RWPE1 (cell line): ENCODE results near the gene TRPV2.
A peak's percentile ranks its signal among the peaks of the same experiment; 100 is the strongest.

Experiments
- CTCF ChIA-PET: fragments of 350-600 bp; sonication (Branson Sonifier 250); formaldehyde crosslinking; extraction: SDS; loops from one replicate; lab custom pipeline; 2021; lab: Yijun Ruan, JAX
- POLR2A ChIA-PET: fragments of 400-600 bp; formaldehyde crosslinking; extraction: SDS; loops from one replicate; lab custom pipeline; 2020; ENCODE audit warnings: antibody characterized with exemption; ENCODE audit not compliant: low non-redundant PET; lab: Yijun Ruan, JAX
- DNase-seq: peaks from one replicate; pipeline ENCODE4 v3.0.0; 2012; ENCODE audit warnings: low spot score
- H3K27ac ChIP-seq: fragments of 450-650 bp; 2 replicates; pipeline ENCODE4 v1.5.1; 2017
- TF ChIP-seq, protein P1 (sequence below): fragments of 450-650 bp; conservative IDR thresholded peaks from 2 replicates; pipeline ENCODE4 v1.5.1; 2017; ENCODE audit warnings: low read depth, mild to moderate bottlenecking

The TRPV2 gene

DNA sequence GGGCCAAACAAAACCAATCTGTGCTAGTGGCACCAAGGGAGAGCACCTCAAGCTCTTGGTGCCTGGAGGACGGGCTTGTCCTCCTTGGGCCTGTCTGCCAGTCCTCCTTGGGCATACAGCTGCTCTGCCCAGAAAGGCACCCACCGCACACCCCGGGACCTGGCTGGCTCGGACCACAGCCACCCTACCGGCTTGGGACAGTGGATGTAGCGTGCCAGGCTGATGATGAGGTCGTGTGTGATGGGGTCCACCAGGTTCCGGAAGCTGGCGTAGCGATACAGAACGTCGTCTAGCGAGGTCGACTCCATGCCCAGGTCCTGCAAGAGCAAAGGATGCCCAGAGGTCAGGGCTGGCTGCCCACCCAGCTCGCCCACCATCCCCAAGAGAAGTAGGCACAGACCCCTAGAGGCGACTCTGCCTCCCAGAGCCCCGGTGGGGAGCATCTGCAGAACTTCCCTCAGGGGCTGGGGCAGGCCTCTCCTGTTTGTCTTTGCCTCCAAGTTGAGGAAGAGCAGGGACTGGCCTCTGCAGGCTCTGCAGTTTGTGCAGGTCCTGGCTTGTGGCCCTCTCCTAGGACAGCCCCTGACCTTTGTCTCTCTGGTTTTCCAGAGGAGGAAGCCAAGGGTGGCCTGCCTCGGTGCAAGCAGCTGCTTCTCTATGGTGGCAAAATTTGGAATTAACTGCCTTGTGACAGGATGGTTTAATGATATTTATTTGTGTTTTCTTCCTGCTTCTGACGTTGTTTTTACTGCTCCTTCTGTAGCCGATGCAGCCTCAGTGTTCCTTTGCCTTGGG, 46.9 kb downstream of the TRPV2 start:
- POLR2A ChIA-PET, result no interaction called here
- H3K27ac ChIP-seq, result peak overlapping the region; percentile 62
- DNase-seq, result no peak
- CTCF ChIA-PET, result no interaction called here
- TF ChIP-seq, protein P1, sequence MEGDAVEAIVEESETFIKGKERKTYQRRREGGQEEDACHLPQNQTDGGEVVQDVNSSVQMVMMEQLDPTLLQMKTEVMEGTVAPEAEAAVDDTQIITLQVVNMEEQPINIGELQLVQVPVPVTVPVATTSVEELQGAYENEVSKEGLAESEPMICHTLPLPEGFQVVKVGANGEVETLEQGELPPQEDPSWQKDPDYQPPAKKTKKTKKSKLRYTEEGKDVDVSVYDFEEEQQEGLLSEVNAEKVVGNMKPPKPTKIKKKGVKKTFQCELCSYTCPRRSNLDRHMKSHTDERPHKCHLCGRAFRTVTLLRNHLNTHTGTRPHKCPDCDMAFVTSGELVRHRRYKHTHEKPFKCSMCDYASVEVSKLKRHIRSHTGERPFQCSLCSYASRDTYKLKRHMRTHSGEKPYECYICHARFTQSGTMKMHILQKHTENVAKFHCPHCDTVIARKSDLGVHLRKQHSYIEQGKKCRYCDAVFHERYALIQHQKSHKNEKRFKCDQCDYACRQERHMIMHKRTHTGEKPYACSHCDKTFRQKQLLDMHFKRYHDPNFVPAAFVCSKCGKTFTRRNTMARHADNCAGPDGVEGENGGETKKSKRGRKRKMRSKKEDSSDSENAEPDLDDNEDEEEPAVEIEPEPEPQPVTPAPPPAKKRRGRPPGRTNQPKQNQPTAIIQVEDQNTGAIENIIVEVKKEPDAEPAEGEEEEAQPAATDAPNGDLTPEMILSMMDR, result no peak

DNA sequence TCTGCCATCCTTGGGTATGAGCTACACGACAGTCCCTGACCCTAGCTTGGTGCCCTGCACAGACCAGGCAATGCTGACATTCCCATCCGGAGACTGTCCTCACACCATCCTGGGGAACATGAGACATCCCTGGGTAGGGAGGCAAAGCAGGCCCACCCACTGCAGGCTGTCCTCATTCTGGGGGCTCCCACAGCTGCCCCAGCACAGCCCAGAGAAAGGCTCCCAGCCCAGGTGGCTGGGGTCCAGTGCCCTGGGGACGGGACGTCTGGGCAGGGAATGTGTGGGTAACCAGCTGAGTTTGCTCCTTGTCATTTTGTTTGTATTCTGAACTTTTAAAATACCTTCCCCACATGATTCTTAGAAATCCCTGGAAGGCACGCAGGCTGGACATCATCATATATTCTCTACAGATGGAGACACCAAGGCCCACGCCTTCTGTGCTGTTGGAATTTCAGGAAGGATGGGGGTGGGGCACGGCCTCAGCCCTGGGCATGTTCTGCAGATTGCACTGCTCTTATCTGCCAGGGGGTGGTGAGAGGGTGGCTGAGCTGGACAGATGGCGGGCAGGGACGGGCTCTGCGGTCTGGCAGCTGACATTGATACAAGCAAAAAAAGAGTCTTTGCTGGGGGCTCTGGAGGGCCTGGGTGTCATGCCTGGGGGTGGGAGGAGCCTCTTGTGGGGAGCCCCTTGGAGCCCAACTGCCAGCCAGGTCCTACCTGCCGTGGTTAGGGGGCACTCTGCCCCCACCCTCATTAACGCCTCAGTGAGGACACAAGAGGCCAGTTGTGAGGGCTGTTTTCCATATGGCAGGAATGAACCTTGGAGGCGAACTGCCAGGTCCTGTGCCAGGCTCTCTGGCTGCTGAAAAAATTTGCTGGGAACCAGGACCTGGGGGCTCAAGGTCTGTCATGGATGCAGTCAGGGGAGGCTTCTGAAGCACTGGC, 48.3 kb downstream of the TRPV2 start:
- peak; percentile 56 for DNase-seq
- TF ChIP-seq, protein P1, result peak; percentile 17; the same call in 1 of the 2 replicates
- ChIA-PET POLR2A (interaction anchor here (0.6 kb wide), 1 partner anchor 72 kb away, joined by 3 read pairs; no protein-coding TSS in a partner anchor), CTCF (interaction anchor here (1.3 to 1.7 kb wide), 2 partner anchors 36 to 58 kb away, joined by 5 read pairs; no protein-coding TSS in a partner anchor)
- peak overlapping the region; percentile 62 for H3K27ac ChIP-seq

DNA sequence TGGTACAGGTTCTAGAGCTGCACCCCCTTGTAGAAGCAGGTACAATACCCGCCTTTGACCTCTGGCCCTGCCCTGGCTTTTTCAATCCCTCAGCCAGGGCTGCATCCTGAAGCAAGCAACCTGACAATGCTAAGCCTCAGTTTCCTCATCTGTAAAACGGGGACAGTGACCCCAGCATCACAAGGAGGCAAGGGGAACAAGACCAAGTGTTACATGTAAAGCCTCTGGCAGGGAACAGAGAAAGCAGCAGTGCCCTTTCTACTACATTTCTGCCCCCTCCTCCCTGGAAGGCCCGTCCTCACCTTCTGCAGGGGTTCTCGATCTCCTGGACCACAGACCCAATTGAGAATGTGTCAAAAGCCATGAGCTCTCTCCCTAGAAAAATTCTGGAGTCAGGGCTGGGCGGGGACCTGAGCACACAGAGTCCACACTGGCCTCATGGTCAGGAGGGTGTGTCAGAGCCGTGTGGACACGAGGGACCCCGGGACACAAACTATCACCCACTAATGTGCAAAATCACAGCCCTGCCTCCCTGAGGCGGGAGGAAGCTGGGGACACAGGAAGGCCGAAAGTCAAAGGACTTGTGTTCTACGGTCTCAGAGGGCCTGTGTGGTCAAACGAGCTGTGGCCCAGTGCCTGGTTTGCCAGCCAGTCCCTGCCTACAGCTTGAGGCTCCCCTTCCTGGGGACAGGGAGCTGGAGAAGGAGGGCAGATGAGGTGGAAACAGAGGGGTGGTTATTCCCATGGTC, 49.1 kb downstream of the TRPV2 start:
- DNase-seq, result no peak
- ChIA-PET POLR2A (no interaction called here), CTCF (interaction anchor here (1.3 to 1.7 kb wide), 2 partner anchors 36 to 57 kb away, joined by 5 read pairs; no protein-coding TSS in a partner anchor)
- TF ChIP-seq, protein P1, result no peak
- H3K27ac ChIP-seq, result peak overlapping the region; percentile 62

DNA sequence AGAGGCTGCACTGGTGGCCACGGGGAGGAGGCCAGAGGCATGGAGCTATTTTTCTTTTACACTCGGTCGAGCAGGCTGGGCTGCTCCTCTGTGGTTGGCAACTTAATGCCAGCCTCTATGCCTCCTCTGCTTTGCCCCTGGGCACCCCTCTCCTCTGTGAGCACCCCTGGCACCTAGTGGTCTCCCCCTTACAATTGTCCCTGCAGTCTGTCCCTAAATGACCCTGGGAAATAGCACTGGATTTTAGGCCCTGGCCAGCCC, 49.6 kb downstream of the TRPV2 start:
- peak overlapping the region; percentile 62 for H3K27ac ChIP-seq

DNA sequence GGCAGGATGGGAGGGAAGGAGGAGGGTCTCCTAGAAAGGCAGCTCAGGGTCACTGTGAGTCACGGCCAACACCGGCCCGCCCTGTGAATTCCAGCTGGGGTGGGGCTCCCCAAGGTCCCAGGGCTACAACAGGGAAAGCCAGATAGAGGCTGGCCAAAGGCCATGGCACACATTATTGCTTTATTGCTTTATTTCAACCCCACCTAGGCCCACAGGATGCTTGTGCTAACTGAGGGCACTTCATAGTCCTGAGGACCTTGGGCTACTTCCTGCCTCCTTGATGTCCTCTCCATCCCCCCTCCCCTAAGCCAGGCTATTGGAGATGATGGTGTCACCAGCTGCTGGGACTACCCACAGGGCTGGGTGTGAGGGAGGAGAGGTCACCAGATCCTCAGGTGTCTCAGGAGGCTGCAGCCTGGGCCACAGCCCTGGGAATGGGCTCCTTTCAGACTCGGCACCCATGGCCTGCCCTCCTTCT, 50.5 kb downstream of the TRPV2 start:
- peak overlapping the region; percentile 62 for H3K27ac ChIP-seq
- TF ChIP-seq, protein P1, result no peak
- no peak for DNase-seq
- ChIA-PET CTCF (interaction anchor here (0.9 kb wide), 1 partner anchor 76 kb away, joined by 4 read pairs; no protein-coding TSS in a partner anchor), POLR2A (no interaction called here)

More for the DNA sequence above, 49.6 kb downstream of the TRPV2 start:
- ChIA-PET CTCF (interaction anchor here (1.7 kb wide), 1 partner anchor 56 kb away, joined by 5 read pairs; no protein-coding TSS in a partner anchor), POLR2A (no interaction called here)
- DNase-seq, result no peak
- TF ChIP-seq, protein P1, result no peak

DNA sequence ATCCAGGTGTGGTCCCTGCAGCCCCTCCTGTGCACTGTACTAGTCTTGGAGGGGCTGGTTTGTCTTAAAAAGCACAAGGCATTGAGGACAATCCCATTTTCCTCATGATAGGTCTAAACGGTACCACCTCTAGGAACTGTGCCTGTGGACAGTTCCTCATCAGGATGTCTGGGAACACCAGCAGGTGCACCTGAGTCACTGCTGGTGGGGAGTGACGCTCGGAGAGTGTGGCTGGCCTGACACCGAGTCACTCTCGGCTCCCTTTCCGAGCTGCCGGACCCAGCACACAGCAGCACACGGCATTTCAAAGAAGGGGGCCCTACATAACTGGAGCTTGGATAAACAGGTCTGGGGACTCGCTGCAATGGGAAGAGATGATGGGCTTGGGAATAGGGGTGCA, 51.0 kb downstream of the TRPV2 start:
- TF ChIP-seq, protein P1, result no peak
- ChIA-PET CTCF (no interaction called here), POLR2A (no interaction called here)
- no peak for DNase-seq
- H3K27ac ChIP-seq, result peak overlapping the region; percentile 62
